Endothelial cell of umbilical vein (primary cell): ENCODE data around the gene GAB2.

Experiments
- CTCF ChIP-seq, 2 donors: IDR thresholded peaks; 1 replicate in 1 of 2; 2 replicates in 1 of 2; pipeline ENCODE4 v1.5.1; 2011; ENCODE audit warnings: low read length in 2 of 2, mild to moderate bottlenecking in 2 of 2, moderate library complexity in 2 of 2, control low read depth in 1 of 2, inconsistent platforms in 1 of 2, low read depth in 1 of 2; ENCODE audit not compliant: insufficient read depth in 1 of 2; ENCODE audit errors: extremely low read depth in 1 of 2
- JUN ChIP-seq: IDR thresholded peaks from 2 replicates; pipeline ENCODE4 v1.6.1; 2011; ENCODE audit warnings: borderline replicate concordance, low read depth; ENCODE audit not compliant: insufficient read length, insufficient read depth
- POLR2A ChIP-seq: IDR thresholded peaks from 2 replicates; pipeline ENCODE4 v1.6.1; 2012; ENCODE audit warnings: low read depth, mild to moderate bottlenecking, control low read depth, low read length

GRCh38 chr11:78217650-78218541 lies 199.7 kb downstream of the GAB2 start:
- no peak for TF ChIP-seq JUN
- no peak for TF ChIP-seq POLR2A
- no peak for TF ChIP-seq CTCF (IDR thresholded peaks at IDR 0.05; ENCODE audit: extremely low read depth in 1 of 2, insufficient read depth in 1 of 2, low read depth in 1 of 2, low read length in 2 of 2)
